ENCODE results near the gene INO80B. TPM values are rescaled to one million over a fixed set of nuclear protein-coding genes. Genes with fewer than 3 reads are reported as not detected.

INO80B gene
- total and polyA plus RNA-seq, 9 of the 15 experiments (the other 6 are each of a cell fraction or from before 2014, with no cell fraction given), result 0.41 to 22.6 (median 9.0) TPM

DNA sequence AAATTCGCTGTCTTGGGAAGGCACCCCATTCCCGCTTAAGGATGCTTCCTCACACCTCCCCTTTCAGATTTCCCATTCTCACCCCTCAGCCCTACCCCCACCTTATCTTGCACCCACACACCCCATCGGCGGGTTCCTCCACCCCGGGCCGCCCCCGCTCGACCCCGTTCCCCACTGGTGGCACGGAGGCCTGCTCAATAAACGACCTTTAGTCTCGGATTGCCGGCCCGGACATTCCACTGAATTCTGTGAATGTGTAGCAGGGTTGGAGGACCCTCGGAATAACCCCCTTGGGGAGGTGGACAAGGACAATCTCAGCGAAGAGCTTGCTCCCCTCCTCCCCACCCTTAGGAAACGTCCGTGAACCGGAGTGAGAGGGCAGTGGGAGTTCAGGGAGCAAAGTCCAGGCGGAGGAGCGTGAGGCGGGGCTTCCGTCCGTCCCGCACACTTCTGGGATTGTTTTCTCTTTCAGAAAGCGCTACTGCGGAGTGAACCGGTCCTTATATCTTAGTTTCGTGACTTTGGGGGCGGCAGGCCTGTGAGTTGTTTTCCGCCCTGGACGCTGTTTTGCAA is 47.3 kb downstream of the INO80B start (continued):
- TF ChIP-seq CHD2 (IDR thresholded peaks at IDR 0.05; ENCODE audit: low read depth, low read length), result no peak
- TF ChIP-seq RAD21 (CRISPR knock-in tag; conservative IDR thresholded peaks at IDR 0.05 in 1 of 2, IDR thresholded peaks at IDR 0.05 in 1 of 2), result no peak
- TF ChIP-seq ZNF76 (CRISPR knock-in tag; IDR thresholded peaks at IDR 0.05; ENCODE audit: borderline replicate concordance), result no peak
- TF ChIP-seq POLR2AphosphoS5 (IDR thresholded peaks at IDR 0.05; ENCODE audit: control insufficient read depth, insufficient read depth, low read depth, low read length), result peak; percentile 24; the same call in 1 of the 2 replicates
- TF ChIP-seq, protein P1, sequence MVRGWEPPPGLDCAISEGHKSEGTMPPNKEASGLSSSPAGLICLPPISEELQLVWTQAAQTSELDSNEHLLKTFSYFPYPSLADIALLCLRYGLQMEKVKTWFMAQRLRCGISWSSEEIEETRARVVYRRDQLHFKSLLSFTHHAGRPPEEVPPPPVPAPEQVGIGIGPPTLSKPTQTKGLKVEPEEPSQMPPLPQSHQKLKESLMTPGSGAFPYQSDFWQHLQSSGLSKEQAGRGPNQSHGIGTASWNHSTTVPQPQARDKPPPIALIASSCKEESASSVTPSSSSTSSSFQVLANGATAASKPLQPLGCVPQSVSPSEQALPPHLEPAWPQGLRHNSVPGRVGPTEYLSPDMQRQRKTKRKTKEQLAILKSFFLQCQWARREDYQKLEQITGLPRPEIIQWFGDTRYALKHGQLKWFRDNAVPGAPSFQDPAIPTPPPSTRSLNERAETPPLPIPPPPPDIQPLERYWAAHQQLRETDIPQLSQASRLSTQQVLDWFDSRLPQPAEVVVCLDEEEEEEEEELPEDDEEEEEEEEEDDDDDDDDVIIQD (CRISPR knock-in tag; IDR thresholded peaks at IDR 0.05), result no peak
- no peak for TF ChIP-seq ZNF699 (CRISPR knock-in tag; IDR thresholded peaks at IDR 0.05; ENCODE audit: insufficient replicate concordance)
- no peak for TF ChIP-seq CBX8 (IDR thresholded peaks at IDR 0.05; ENCODE audit: borderline replicate concordance, extremely low read depth, low read depth, low read length, poor library complexity, severe bottlenecking)
- TF ChIP-seq, protein P2, sequence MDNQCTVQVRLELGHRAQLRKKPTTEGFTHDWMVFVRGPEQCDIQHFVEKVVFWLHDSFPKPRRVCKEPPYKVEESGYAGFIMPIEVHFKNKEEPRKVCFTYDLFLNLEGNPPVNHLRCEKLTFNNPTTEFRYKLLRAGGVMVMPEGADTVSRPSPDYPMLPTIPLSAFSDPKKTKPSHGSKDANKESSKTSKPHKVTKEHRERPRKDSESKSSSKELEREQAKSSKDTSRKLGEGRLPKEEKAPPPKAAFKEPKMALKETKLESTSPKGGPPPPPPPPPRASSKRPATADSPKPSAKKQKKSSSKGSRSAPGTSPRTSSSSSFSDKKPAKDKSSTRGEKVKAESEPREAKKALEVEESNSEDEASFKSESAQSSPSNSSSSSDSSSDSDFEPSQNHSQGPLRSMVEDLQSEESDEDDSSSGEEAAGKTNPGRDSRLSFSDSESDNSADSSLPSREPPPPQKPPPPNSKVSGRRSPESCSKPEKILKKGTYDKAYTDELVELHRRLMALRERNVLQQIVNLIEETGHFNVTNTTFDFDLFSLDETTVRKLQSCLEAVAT (IDR thresholded peaks at IDR 0.05), result no peak
- TF ChIP-seq ZNF57 (CRISPR knock-in tag; IDR thresholded peaks at IDR 0.05), result no peak
- TF ChIP-seq, protein P3, sequence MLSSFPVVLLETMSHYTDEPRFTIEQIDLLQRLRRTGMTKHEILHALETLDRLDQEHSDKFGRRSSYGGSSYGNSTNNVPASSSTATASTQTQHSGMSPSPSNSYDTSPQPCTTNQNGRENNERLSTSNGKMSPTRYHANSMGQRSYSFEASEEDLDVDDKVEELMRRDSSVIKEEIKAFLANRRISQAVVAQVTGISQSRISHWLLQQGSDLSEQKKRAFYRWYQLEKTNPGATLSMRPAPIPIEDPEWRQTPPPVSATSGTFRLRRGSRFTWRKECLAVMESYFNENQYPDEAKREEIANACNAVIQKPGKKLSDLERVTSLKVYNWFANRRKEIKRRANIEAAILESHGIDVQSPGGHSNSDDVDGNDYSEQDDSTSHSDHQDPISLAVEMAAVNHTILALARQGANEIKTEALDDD (IDR thresholded peaks at IDR 0.05), result no peak
- TF ChIP-seq ELF4 (CRISPR knock-in tag; IDR thresholded peaks at IDR 0.05), result no peak
- TF ChIP-seq ZNF239 (CRISPR knock-in tag; IDR thresholded peaks at IDR 0.05), result no peak
- no peak for TF ChIP-seq MBD2 (IDR thresholded peaks at IDR 0.05; ENCODE audit: borderline replicate concordance, low read depth)
- TF ChIP-seq, protein P4, sequence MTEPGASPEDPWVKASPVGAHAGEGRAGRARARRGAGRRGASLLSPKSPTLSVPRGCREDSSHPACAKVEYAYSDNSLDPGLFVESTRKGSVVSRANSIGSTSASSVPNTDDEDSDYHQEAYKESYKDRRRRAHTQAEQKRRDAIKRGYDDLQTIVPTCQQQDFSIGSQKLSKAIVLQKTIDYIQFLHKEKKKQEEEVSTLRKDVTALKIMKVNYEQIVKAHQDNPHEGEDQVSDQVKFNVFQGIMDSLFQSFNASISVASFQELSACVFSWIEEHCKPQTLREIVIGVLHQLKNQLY (CRISPR knock-in tag; conservative IDR thresholded peaks at IDR 0.05), result no peak
- TF ChIP-seq, protein P5, sequence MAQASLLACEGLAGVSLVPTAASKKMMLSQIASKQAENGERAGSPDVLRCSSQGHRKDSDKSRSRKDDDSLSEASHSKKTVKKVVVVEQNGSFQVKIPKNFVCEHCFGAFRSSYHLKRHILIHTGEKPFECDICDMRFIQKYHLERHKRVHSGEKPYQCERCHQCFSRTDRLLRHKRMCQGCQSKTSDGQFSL (CRISPR knock-in tag; IDR thresholded peaks at IDR 0.05), result no peak
- TF ChIP-seq, protein P5 (tag; IDR thresholded peaks at IDR 0.05), result peak in 1 of 2 experiments; percentile 23; a peak in 1 of 4 replicates
- TF ChIP-seq ZNF175 (CRISPR knock-in tag; IDR thresholded peaks at IDR 0.05; ENCODE audit: low read depth), result no peak
- no peak for TF ChIP-seq ZNF224 (CRISPR knock-in tag; IDR thresholded peaks at IDR 0.05)
- no peak for TF ChIP-seq ADNP (tag; IDR thresholded peaks at IDR 0.05)
- TF ChIP-seq, protein P6, sequence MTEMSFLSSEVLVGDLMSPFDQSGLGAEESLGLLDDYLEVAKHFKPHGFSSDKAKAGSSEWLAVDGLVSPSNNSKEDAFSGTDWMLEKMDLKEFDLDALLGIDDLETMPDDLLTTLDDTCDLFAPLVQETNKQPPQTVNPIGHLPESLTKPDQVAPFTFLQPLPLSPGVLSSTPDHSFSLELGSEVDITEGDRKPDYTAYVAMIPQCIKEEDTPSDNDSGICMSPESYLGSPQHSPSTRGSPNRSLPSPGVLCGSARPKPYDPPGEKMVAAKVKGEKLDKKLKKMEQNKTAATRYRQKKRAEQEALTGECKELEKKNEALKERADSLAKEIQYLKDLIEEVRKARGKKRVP (CRISPR knock-in tag; IDR thresholded peaks at IDR 0.05), result no peak

Data from K562 (cell line).